GM18861 (cell line): ENCODE results near the gene ZEB1.
A peak's percentile ranks its signal among the peaks of the same experiment; 100 is the strongest.
"Not testable (repeated sequence)": the region's sequence is repeated elsewhere in the genome, so short reads cannot be mapped to it uniquely, and the experiment has no call there.

Experiments used
- ATAC-seq: cut with Tn5 transposase; IDR thresholded peaks from one replicate; pipeline ENCODE4 v1.9.1; 2021; ENCODE audit not compliant: unreplicated experiment

The ZEB1 gene

GRCh38 chr10:31317652-31318381, 1.2 kb upstream of the ZEB1 start:
- ATAC-seq = no peak

DNA sequence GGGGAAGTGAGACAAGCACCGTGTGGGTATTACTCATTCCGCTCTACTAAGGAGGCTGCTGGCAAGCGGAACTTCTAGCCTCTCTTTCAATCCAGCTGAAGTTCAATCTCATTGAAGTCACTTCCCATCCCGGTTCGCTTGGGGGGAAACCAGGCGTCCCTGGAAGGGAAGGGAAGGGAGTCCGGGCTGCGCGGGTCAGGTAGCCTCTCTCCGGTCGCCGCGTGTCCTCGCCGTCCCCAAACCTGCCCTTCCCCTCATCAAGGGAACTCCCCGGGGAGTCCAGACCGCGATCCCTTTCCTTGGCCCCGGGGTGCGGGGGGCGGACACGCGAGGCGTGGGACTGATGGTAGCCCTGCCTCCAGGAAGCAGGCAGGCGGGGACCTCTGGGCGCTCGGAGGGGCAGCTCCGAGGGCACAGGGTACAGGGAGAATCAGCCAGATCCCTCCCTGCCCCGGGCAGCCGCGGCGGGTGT, 598 bp upstream of the ZEB1 start:
- peak; percentile 53 for ATAC-seq

DNA sequence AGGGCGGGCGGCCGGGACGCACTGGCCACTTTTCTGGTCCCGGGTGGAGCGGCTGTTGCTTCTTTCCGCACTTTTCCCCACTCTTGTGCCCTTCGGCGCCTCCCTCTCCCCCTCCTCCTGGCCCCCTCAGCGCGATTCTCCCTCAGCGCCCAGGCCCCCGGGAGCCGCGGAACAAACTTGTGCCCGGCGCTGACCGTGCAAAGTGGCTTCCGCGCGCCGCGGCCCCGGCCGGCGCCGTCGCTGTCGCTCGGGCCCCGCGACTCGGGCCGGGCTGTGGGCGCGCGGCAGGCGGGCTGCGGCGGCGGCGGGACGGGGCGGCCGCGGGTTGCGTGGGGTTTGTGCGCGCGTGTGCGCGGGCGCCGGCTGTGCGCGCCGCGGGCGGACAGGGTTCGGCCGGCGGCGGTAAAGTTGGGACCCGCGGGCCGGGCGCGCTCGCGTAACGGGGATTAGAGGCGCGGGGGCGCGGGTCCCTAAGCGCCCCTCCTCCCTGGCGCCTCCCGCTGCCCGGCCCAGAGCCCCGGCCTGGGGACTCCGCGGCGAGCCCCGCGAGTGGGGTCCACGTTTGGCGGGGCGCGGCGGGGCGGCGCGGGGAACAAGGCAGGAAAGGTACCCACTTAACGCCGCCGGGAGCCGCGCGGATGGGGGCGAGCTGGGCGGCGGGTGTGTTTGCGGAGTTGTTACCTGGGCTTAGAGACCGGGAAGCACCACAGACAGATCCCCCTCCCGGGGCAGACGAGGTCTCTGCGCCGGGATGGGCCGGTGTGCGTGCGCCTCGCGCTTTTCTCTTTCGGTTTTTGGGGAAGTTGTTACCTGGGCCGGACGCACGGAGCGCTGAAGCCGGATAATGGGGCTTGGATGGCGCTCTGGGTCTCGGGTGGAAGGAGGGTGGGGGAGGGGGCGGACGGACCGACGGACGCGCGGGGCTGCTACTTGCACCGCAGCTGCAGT, 860 bp downstream of the ZEB1 start:
- no peak for ATAC-seq

DNA sequence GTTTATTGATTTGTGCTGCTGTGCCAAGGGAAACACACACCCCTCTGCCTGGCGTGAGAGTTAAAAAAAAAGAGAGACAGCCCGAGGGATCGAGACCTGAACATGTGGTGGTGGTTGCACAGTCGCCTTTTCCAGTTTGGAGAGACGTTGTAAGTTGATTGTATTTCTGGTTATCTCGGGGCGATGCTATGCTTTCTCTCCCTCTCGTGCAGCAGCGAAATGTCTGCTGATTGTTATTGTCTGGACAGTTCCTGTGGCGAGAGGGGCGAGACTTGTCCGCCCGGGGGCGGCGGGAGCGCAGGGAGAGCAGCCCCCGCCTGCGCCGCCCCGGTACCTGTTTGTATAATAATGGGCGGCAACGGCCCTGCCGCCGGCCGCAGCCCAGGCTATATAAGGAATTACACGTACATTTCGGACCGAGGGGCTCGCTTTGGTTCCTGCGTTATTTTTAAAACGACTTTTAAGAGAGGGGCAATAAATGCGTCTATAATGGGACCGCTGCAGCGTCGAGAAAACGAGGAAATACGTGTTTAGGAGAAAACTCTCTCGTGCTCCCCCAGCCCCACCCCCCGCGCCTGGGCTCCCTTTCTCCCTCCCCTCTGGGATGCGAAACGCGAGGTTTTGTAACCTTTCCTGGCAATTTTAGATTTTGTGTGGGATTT, 1.7 kb downstream of the ZEB1 start:
- peak; percentile 21 for ATAC-seq

- no peak for ATAC-seq
These were observed 2.5 kb downstream of the ZEB1 start for GRCh38 chr10:31321396-31321941.

DNA sequence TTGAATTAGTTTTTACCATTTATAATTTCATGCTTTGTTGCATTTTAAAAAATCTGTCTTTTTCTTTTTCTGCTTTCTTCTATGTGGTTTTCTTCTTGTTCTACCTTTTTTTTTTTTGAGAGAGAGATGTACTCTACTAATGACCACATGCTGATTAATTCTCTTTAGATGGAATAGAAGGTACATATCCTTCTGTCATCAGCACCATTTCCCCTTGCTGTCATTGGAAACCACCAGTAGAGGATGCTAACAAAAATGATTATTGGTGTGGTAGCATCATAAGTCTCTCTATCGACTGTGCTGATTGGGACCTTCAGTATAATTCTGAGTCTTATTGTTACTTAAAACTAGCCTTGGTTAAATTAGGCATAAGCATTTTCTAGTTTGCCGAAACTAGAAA, 3.6 kb downstream of the ZEB1 start:
- no peak for ATAC-seq

DNA sequence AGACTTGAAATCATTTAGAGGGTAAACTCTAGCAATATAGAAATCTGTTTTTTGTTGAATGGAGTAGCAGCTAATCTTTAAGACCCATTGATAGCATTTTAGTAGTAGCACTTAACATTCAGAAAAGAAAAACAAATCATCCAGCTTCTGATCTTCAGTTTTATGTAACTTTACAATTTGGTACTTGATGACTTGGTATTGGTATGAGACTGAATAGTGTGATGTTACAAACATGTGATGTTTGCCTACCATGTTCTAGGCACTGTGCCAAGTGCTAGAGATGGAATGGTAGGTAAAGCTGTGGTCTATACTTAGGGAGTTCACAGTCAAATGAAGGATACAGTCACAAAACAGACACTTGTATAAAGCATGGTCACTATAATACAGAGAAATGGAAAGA, 21.3 kb downstream of the ZEB1 start:
- no peak for ATAC-seq

DNA sequence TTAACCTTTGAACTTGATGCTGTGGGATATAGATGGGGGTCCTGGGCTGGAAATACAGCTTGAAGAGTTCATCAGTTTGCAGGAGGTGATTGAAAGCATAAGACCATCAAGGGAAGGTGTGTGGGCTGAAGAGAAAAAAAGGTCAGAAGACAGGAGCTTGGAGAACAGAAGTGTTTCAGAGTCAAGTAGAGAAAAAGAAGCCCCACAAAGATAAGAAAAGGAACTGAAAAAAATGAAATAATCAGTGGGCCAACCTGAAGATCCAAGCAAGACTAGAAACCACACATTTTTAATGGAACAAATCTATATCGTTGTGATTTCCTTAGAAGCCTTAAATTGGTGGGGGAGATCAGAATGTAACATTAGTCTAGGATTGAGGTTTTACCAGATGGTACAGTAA, 22.5 kb downstream of the ZEB1 start:
- ATAC-seq = no peak

- peak; percentile 32 for ATAC-seq
These were observed 24.0 kb downstream of the ZEB1 start for GRCh38 chr10:31343009-31343408.

DNA sequence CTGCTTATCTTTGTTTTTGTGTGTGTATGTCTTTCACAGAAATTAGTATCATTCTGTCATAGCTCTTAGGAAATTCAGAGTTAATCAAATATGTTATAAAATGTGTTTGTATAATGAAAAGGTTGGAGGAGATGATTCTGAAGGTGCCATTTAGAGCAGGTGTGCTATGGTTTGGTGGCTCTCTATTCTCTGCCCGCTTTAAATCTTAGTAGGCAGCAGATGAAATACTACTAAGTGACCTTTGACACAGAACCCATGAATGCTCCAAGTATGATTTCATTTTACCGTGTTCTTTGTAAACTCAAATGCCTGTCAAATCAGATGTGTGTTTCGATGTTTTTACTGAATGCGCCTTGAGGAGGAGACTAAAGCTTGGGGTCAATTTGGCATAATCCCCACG, 24.5 kb downstream of the ZEB1 start:
- ATAC-seq = no peak

DNA sequence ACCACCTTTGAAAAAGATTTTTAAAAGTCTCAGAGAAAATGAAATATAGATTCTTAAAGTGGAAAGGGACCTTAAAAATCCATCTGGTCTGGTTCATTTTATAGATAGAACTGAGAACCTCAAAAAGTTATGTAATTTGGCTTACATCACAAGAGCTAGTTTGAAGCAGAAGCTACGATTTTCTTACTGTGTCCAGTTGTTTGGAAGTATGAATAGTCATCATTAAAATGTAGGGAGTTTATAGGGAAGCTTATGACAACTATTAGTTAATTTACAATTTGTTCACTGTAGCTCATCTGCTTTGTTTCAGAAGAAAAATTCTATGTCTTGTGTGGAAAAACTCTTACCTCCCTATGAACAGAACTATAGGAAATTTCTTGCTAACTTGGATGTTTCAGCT, 26.9 kb downstream of the ZEB1 start:
- no peak for ATAC-seq

DNA sequence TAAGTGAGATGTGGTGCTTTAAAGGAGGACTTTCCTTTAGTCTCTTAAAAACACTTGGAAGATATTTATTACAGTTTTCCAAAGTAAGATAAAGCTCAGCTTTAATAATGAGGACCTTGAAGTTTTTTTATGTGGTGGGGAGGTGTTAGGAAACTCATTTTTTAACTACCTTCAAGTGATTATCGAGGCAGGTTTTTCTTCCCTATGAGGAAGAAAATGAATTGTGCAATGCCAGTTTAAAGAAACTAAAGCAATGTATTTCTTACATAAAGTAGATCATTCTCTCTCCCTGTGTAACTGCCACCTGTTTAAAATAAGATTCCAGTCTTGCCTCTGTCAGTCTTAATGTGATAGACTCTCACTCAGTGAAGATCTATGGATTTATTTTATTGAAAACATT, 27.9 kb downstream of the ZEB1 start:
- ATAC-seq = no peak

- no peak for ATAC-seq
These were observed 28.7 kb downstream of the ZEB1 start for GRCh38 chr10:31347705-31348104.

DNA sequence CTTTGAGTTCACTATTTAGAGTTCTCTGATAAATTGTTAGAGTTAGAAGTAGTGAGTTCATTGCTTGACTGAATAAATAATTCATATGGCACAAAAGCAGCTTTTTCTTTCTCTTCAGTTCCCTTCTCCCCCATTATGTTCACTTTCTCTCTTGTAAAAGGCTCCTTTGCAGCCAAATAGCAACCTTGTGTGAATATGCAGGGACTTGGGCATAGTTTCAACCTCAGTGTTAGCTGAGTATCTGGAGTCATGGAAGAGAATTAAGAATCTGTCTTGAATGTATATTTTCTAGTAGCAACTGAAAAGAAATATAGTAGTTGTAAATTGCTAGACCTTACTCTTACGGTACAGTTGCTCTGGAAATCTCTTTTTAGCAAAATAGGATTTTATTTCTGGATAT, 31.9 kb downstream of the ZEB1 start:
- ATAC-seq = no peak

DNA sequence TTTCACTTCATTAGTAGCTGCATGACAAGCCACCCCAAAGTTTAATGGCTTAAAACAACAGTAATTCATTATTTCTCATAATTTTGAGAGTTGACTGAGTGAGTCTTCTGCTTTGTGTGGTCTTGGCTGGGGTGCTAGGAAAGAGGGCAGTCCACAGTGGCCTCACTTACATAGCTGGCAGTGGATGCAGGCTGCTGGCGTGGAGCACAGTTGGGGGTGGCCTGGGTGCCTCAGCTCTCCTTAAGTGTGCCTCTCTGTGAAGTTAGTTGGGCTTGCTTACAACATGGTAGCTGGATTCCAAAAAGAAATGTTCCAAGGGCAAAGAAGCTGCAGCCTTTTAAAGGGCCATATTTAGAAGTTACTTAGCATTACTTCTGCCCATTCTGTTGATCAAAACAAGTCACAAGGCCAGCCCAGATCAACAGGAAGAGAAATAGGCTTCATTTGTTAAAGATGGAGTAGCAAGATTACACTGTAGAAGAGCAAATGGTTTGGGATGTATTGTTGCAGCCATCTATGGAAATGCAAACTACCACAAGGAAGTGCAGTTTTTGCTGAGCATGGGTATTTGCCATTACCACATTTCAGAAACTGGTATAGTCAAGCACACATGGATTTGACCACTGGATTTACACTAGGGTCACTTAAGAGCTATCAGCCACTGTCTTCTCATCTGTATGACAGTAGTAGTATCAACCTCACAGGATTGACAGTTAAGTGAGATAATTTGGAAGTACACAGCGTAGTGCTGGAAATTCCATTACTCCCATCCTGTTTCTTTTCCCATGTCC, 33.6 kb downstream of the ZEB1 start:
- no peak for ATAC-seq

- ATAC-seq = peak; percentile 94
These were observed 34.6 kb downstream of the ZEB1 start for GRCh38 chr10:31353574-31353973.

GRCh38 chr10:31358688-31359330, 39.8 kb downstream of the ZEB1 start:
- no peak for ATAC-seq

GRCh38 chr10:31359979-31360378, 41.0 kb downstream of the ZEB1 start:
- no peak for ATAC-seq

GRCh38 chr10:31361475-31361874, 42.5 kb downstream of the ZEB1 start:
- not testable (repeated sequence) for ATAC-seq
